Fibroblast of the aortic adventitia (primary cell): ENCODE data around the gene PHAX. TPM values are rescaled to one million over a fixed set of nuclear protein-coding genes. Genes with fewer than 3 reads are reported as not detected.
A peak's percentile ranks its signal among the peaks of the same experiment; 100 is the strongest.

Experiments
- DNase-seq: peaks from one replicate; pipeline ENCODE4 v3.0.0-alpha.2; 2010; ENCODE audit warnings: low read depth
- H3K4me3 ChIP-seq: 2 replicates; pipeline ENCODE4 v1.5.1; 2011; ENCODE audit warnings: low read depth, mild to moderate bottlenecking, control low read depth, low read length, moderate library complexity
- small RNA-seq: library from RNA; depleted of rRNA; stranded (forward); fragments of <200 nt; gene quantifications from one replicate; pipeline ENCODE3, GENCODE V24; 2012
- total RNA-seq: library from RNA; depleted of rRNA; stranded (reverse); fragments of >200 nt; gene quantifications from 2 replicates; pipeline ENCODE4 v1.2.3, GENCODE V29; 2012; ENCODE audit warnings: low replicate concordance
- TF ChIP-seq, protein P1 (sequence below): IDR thresholded peaks from 2 replicates; pipeline ENCODE4 v1.5.1; 2011; ENCODE audit warnings: mild to moderate bottlenecking, low read length, control low read depth, inconsistent platforms; ENCODE audit not compliant: insufficient read depth

Gene PHAX
- total RNA-seq, 1 donor, result 73.2 TPM

DNA sequence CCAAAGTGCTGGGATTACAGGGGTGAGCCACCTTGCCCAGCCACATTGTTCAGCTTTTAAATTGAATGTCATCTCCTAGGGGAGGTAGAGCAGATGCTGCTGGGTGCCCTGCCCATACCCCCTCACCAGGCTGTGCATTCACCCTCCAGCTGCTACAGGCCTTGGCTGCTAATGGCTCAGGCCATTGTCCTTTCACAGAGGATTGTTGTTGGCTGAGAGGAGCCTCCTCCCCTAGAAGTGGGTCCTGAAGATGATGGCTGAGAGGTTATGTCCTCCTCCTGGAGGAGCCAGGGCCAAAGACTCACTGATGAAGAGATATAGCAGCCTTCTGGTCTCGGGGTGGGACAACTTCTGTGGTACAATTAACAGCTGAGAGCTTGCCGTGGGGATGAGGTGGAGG lies 74.6 kb downstream of the PHAX start:
- DNase-seq, result no peak
- TF ChIP-seq, protein P1, sequence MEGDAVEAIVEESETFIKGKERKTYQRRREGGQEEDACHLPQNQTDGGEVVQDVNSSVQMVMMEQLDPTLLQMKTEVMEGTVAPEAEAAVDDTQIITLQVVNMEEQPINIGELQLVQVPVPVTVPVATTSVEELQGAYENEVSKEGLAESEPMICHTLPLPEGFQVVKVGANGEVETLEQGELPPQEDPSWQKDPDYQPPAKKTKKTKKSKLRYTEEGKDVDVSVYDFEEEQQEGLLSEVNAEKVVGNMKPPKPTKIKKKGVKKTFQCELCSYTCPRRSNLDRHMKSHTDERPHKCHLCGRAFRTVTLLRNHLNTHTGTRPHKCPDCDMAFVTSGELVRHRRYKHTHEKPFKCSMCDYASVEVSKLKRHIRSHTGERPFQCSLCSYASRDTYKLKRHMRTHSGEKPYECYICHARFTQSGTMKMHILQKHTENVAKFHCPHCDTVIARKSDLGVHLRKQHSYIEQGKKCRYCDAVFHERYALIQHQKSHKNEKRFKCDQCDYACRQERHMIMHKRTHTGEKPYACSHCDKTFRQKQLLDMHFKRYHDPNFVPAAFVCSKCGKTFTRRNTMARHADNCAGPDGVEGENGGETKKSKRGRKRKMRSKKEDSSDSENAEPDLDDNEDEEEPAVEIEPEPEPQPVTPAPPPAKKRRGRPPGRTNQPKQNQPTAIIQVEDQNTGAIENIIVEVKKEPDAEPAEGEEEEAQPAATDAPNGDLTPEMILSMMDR, result no peak
- no peak overlapping the region for H3K4me3 ChIP-seq

DNA sequence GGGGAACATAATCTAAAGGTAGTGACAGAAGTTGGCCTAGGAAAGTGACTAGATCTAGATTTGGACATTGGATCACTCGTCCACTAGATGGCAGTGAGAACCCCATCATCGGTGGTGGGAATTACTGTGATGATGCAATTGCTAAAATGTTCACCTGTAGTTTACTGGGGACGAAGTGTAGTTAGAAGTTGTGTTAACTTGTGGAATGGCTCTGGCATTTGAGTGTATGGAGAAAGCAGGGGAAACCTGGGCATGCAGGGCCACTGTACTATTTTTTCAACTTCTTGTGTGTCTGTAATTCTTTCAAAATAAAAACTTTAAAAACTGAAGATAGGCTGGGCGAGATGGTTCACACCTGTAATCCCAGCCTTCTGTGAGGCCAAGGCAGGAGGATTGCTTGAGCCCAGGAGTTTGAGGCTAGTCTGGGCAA lies 75.5 kb downstream of the PHAX start:
- DNase-seq, result peak; percentile 75
- no peak overlapping the region for H3K4me3 ChIP-seq
- TF ChIP-seq, protein P1, result peak; percentile 80

Small RNAs within 50 kb of the gene (small RNA-seq; reads per million reads assigned to genes)
- not detected for gene BOLA3P3
- gene RNU6-290P, result not detected

Other genes with a start within 250 kb of the PHAX start
- 13.5 and 23.5 TPM in 2 replicates for gene GRAMD2B, start 177.5 kb upstream of the PHAX start, total RNA-seq
- gene ALDH7A1, start 5.7 kb upstream of the PHAX start, total RNA-seq, result 33.6 and 67.5 TPM in 2 replicates
- 39.2 and 52.7 TPM in 2 replicates for gene LMNB1, start 176.2 kb downstream of the PHAX start, total RNA-seq